Liver (tissue), 9 donors: ENCODE measurements around the gene GBX2. TPM values are rescaled to one million over a fixed set of nuclear protein-coding genes. Genes with fewer than 3 reads are reported as not detected.

Source experiments
- DNase-seq: peaks from one replicate; pipeline ENCODE4 v3.0.0-alpha.2; 2017; ENCODE audit warnings: low spot score
- H3K27ac ChIP-seq, 2 donors: one replicate each; pipeline ENCODE4 v1.7.0; 2013; ENCODE audit warnings: inconsistent platforms in 2 of 2, low read length in 2 of 2, control low read depth in 1 of 2, low read depth in 1 of 2, mild to moderate bottlenecking in 1 of 2
- H3K27me3 ChIP-seq, 4 donors: one replicate each; pipeline versions ENCODE4 v1.6.1 to v1.7.0; 2013; ENCODE audit warnings: low read length in 3 of 4, inconsistent platforms in 1 of 4, mild to moderate bottlenecking in 1 of 4, moderate library complexity in 1 of 4; ENCODE audit not compliant: control insufficient read depth in 4 of 4, insufficient read depth in 4 of 4
- H3K36me3 ChIP-seq, 4 donors: one replicate each; pipeline versions ENCODE4 v1.6.1 to v1.7.0; 2013; ENCODE audit warnings: low read length in 3 of 4, mild to moderate bottlenecking in 3 of 4, low read depth in 1 of 4, moderate library complexity in 1 of 4; ENCODE audit not compliant: control insufficient read depth in 4 of 4, insufficient read depth in 3 of 4
- H3K4me1 ChIP-seq, 4 donors: one replicate each; pipeline versions ENCODE4 v1.6.1 to v1.7.0; 2013; ENCODE audit warnings: low read length in 3 of 4, mild to moderate bottlenecking in 3 of 4, moderate library complexity in 1 of 4; ENCODE audit not compliant: control insufficient read depth in 4 of 4, insufficient read depth in 4 of 4
- H3K4me3 ChIP-seq, 3 donors: one replicate each; pipeline versions ENCODE4 v1.6.1 to v1.7.0; 2013; ENCODE audit warnings: low read length in 3 of 3, control low read depth in 1 of 3, low read depth in 1 of 3, mild to moderate bottlenecking in 1 of 3
- H3K9ac ChIP-seq, 2 donors: one replicate each; pipeline ENCODE4 v1.7.0; 2013; ENCODE audit warnings: low read length in 2 of 2, mild to moderate bottlenecking in 2 of 2, moderate library complexity in 2 of 2, control low read depth in 1 of 2, low read depth in 1 of 2
- H3K9me3 ChIP-seq, 4 donors: one replicate each; pipeline versions ENCODE4 v1.6.1 to v1.7.0; 2013; ENCODE audit warnings: low read length in 3 of 4; ENCODE audit not compliant: control insufficient read depth in 4 of 4
- ATF3 ChIP-seq: IDR thresholded peaks from 2 replicates; pipeline ENCODE4 v1.6.1; 2016; ENCODE audit warnings: antibody characterized with exemption
- EGR1 ChIP-seq, 2 donors: IDR thresholded peaks; 2 replicates each; pipeline ENCODE4 v1.6.1; 2016 to 2018; ENCODE audit warnings: antibody characterized with exemption in 2 of 2, low read depth in 2 of 2
- FOXA1 ChIP-seq: IDR thresholded peaks from 2 replicates; pipeline ENCODE4 v1.6.1; 2016; ENCODE audit warnings: antibody characterized with exemption
- FOXA2 ChIP-seq: IDR thresholded peaks from 2 replicates; pipeline ENCODE4 v1.6.1; 2016; ENCODE audit warnings: antibody characterized with exemption
- GABPA ChIP-seq, 2 donors: IDR thresholded peaks in 1 of 2; conservative IDR thresholded peaks in 1 of 2; 2 replicates each; pipeline ENCODE4 v1.6.1; 2016; ENCODE audit warnings: antibody characterized with exemption in 2 of 2, mild to moderate bottlenecking in 1 of 2, moderate library complexity in 1 of 2
- HNF4G ChIP-seq: IDR thresholded peaks from 2 replicates; pipeline ENCODE4 v1.6.1; 2016; ENCODE audit warnings: antibody characterized with exemption
- JUND ChIP-seq, 2 donors: IDR thresholded peaks; 2 replicates each; pipeline ENCODE4 v1.6.1; 2016; ENCODE audit warnings: antibody characterized with exemption in 2 of 2
- NR2F2 ChIP-seq: IDR thresholded peaks from 2 replicates; pipeline ENCODE4 v1.6.1; 2016; ENCODE audit warnings: antibody characterized with exemption
- REST ChIP-seq: IDR thresholded peaks from 2 replicates; pipeline ENCODE4 v1.6.1; 2016; ENCODE audit warnings: antibody characterized with exemption, mild to moderate bottlenecking
- SP1 ChIP-seq: IDR thresholded peaks from 2 replicates; pipeline ENCODE4 v1.6.1; 2018; ENCODE audit warnings: antibody characterized with exemption, mild to moderate bottlenecking
- TAF1 ChIP-seq: conservative IDR thresholded peaks from 2 replicates; pipeline ENCODE4 v1.6.1; 2016; ENCODE audit warnings: antibody characterized with exemption, mild to moderate bottlenecking
- YY1 ChIP-seq: IDR thresholded peaks from 2 replicates; pipeline ENCODE4 v1.6.1; 2016; ENCODE audit warnings: antibody characterized with exemption, mild to moderate bottlenecking
- ZBTB33 ChIP-seq: IDR thresholded peaks from 2 replicates; pipeline ENCODE4 v1.6.1; 2016; ENCODE audit warnings: antibody characterized with exemption
- WGBS: extraction: QIAGEN DNeasy Blood & Tissue Kit; methylation state at CpG from one replicate; pipeline ENCODE4 v1.1.7; 2013; 5-methylcytosine and 5-hydroxymethylcytosine counted together
- polyA plus RNA-seq, 2 donors: library from polyadenylated mRNA; stranded (reverse) in 1 of 2; unstranded in 1 of 2; fragments of 200-250 nt in 1 of 2; fragments of >200 nt in 1 of 2; fragmentation: Nextera tagmentation in 1 of 2; extraction: Ambion mirVana in 1 of 2; gene quantifications; one replicate each; pipeline versions ENCODE4 v1.2.1 to v1.2.3, GENCODE V29; 2013 to 2015
- total RNA-seq, 2 donors: library from RNA; depleted of rRNA; stranded (reverse); fragments of >200 nt; gene quantifications; one replicate each; pipeline ENCODE4 v1.2.3, GENCODE V29; 2014
- TF ChIP-seq, protein P1 (sequence below): IDR thresholded peaks from 2 replicates; pipeline ENCODE4 v1.6.1; 2016; ENCODE audit warnings: antibody characterized with exemption
- TF ChIP-seq, protein P2 (sequence below): fragments of 150-350 bp; IDR thresholded peaks from 2 replicates; pipeline ENCODE4 v1.5.1; 2017; ENCODE audit warnings: improper control_type of control experiment, low read depth, low read length; ENCODE audit not compliant: missing input control
- donor health status: healthy.
- donor health status: healthy.
- donor health status: healthy.
- donor health status: healthy.
- donor health status: healthy.

Gene GBX2
- total and polyA plus RNA-seq, 4 donors, result not detected

DNA sequence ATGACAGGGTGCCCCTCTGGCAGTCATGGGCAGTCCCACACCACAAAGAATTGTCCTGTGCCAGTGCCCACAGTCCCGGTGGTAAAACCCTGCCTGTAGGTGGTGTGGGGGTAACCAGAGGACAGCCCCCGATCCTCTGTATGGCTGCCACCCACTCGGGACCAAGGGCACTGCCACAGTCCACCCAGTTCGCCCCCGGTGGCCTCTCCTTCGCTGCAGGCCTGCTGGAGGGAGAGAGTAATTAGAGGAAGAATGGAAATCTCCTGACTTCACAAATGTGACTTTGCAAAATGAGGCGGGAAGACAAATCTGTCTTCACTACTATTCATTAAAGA, 11.4 kb downstream of the GBX2 start:
- peaks cover 0 to 11% (median 8%) of the 10 kb centered on the region in 4 donors for H3K27me3 ChIP-seq
- no peaks in the 10 kb centered on the region for H3K4me1 ChIP-seq
- H3K9me3 ChIP-seq, result peaks cover 0 to 10% (median 3%) of the 10 kb centered on the region in 4 donors
- H3K4me3 ChIP-seq, result no peak overlapping the region
- no peak overlapping the region for H3K9ac ChIP-seq
- no peak overlapping the region for H3K27ac ChIP-seq
- no peaks in the 10 kb centered on the region for H3K36me3 ChIP-seq
- no peak for DNase-seq
- no peak for TF ChIP-seq YY1
- no peak for TF ChIP-seq ZBTB33
- TF ChIP-seq FOXA2, result no peak
- no peak for TF ChIP-seq NR2F2
- TF ChIP-seq, protein P1, sequence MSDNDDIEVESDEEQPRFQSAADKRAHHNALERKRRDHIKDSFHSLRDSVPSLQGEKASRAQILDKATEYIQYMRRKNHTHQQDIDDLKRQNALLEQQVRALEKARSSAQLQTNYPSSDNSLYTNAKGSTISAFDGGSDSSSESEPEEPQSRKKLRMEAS, result no peak
- no peak for TF ChIP-seq EGR1 (IDR thresholded peaks at IDR 0.05; ENCODE audit: low read depth in 2 of 2)
- TF ChIP-seq TAF1, result no peak
- TF ChIP-seq JUND (IDR thresholded peaks at IDR 0.05), result no peak
- no peak for TF ChIP-seq REST
- TF ChIP-seq FOXA1, result no peak
- TF ChIP-seq SP1, result no peak
- TF ChIP-seq ATF3, result no peak
- TF ChIP-seq, protein P2, sequence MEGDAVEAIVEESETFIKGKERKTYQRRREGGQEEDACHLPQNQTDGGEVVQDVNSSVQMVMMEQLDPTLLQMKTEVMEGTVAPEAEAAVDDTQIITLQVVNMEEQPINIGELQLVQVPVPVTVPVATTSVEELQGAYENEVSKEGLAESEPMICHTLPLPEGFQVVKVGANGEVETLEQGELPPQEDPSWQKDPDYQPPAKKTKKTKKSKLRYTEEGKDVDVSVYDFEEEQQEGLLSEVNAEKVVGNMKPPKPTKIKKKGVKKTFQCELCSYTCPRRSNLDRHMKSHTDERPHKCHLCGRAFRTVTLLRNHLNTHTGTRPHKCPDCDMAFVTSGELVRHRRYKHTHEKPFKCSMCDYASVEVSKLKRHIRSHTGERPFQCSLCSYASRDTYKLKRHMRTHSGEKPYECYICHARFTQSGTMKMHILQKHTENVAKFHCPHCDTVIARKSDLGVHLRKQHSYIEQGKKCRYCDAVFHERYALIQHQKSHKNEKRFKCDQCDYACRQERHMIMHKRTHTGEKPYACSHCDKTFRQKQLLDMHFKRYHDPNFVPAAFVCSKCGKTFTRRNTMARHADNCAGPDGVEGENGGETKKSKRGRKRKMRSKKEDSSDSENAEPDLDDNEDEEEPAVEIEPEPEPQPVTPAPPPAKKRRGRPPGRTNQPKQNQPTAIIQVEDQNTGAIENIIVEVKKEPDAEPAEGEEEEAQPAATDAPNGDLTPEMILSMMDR, result no peak
- WGBS, result 80% methylated on average over 7 of the region's 7 CpGs

- Histone ChIP-seq H3K4me1 (no peaks in the 10 kb centered on the region), H3K36me3 (no peaks in the 10 kb centered on the region), H3K27ac (no peak overlapping the region), H3K4me3 (no peak overlapping the region), H3K27me3 (peaks cover 0 to 11% (median 7%) of the 10 kb centered on the region in 4 donors), H3K9ac (no peak overlapping the region), H3K9me3 (peaks cover 0 to 10% (median 3%) of the 10 kb centered on the region in 4 donors)
- no peak for DNase-seq
- 90% methylated on average over 16 of the region's 16 CpGs for WGBS
- TF ChIP-seq, protein P2, result no peak
- TF ChIP-seq YY1, result no peak
- no peak for TF ChIP-seq FOXA2
- no peak for TF ChIP-seq TAF1
- TF ChIP-seq REST, result no peak
- TF ChIP-seq EGR1 (IDR thresholded peaks at IDR 0.05; ENCODE audit: low read depth in 2 of 2), result no peak
- no peak for TF ChIP-seq HNF4G
- no peak for TF ChIP-seq GABPA (IDR thresholded peaks at IDR 0.05 in 1 of 2, conservative IDR thresholded peaks at IDR 0.05 in 1 of 2)
Measured at GRCh38 chr2:236156095-236156859, 11.9 kb downstream of the GBX2 start.
